Stromal cell of bone marrow (primary cell): ENCODE results near the gene GPC6.

Experiments used
- DNase-seq: peaks from one replicate; pipeline ENCODE4 v3.0.0-alpha.2; 2012; ENCODE audit warnings: low read depth

Gene GPC6

DNA sequence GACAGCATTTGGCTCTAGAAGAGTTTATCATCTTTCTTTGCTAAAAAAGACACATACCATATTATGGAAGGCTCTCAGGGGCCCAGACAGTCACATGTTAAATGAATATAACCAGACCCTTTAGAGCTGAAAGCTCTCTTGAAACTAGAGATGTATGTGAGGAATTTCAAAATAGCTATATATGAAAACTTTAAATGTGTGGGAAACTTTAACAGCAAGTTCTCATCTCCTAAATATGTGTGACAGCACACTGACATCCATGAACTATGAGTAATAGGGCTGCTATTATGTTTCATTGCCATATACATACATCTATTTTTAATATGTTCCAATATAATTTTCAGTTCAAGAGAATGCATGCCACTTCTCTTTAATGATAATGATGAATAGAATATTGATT is 509.5 kb downstream of the GPC6 start:
- DNase-seq, result no peak

DNA sequence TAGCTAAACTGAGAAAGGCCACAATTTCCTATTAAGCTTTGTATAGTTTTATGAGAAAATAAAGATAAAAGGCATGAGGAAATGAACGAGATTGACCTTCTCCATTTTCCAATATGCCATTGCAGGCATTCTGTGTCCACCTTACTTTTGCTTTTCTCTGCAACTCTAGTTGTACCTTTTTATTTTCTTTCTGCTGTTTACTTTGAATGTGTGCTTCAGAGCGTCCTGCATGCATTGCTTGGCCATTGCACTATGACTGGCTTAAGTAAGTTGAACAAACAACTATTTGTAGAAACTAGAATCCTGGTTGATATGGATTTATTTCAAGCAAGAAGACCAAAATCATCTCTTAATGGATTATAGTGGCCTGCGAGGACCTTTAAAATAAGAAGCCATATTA is 510.3 kb downstream of the GPC6 start:
- no peak for DNase-seq

DNA sequence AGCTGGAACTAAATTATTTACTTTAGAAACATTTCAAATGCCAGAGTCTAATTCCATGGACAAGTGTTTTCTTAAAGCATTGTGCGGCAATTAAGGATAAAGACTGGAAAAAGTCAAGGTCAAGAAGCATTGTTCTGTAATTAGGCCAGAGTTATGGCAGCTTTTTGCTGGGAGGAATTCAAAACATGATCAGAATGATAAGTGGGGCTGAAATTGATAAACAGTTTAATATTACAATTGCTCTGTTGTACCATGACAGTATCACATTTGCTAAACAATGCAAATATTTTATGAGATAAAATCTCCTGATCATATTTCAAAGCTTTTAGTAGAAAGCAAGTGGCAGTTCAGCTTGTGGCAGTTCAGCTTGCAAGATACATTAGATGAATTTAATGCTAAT is 513.7 kb downstream of the GPC6 start:
- no peak for DNase-seq

DNA sequence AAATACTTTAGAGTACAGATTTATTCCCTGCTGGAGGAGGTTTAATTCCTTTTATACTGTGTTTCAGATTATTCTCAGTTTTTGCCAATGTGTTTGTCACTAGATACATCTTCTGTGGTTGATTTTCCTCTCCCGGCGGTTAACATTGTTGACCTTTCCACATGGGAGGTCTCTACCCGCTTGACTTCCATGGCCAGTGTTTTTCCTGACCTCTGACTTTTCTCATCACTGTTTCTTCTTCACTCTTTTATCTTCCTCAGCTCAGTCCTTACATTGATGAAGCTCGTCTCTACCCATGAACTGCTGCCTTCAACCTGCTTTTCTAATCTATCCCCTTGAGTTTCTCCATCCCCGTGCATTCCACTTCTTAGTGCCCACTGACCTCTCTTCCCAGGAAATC is 517.4 kb downstream of the GPC6 start:
- no peak for DNase-seq

DNA sequence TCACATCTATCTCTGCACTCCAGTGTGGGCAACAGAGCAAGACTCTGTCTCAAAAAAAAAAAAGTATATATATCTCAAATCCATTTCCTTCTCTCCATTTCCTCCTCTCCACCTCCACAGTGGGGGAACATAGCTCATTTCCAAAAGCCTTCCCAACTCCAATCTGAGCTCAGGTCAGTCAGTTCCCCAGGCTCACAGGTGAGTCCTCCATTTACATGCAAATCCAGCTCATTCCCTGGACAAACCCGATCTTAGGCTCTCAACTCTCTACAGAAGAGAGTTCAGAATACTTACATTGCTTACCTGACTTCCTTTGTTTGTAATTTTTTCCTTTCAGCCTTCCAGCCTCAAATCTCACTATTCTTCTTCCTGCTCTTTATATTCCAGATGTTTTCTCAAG is 518.3 kb downstream of the GPC6 start:
- no peak for DNase-seq

DNA sequence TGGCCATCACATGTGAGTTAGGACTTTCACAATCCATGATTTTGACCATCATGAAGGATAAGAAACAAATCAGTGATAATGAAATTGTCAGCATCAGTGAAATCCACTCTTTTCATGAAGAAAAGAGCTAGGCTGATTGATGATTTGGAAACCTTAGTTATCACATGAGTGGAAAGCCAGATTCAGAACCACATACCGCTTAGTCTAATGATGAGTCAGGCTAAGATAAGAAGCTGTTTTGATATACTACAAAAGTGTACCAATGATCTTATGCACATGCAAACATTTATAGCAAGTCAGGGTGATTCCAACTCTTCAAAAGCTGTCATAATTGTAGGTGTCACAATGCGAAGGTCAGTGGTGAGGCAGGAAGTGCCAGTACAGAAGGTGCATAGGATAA is 519.3 kb downstream of the GPC6 start:
- no peak for DNase-seq

DNA sequence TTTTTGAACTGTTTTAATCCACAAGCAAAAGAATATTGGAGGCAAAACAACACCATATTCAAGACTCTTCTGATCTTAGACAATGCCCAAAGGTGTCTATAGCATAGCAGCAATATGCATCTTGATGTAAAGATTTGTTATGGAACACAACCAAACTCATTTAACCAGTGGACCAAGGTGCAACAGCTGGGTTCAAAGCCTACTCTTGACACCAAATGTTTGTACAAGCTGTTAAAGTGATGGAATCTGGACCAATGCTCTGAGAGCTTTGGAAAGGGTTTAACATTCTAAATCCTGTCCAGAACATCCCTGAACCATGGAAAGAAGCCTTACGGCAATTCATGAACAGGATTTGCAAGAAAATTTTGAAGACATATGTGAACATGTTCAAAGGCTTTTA is 520.0 kb downstream of the GPC6 start:
- no peak for DNase-seq

DNA sequence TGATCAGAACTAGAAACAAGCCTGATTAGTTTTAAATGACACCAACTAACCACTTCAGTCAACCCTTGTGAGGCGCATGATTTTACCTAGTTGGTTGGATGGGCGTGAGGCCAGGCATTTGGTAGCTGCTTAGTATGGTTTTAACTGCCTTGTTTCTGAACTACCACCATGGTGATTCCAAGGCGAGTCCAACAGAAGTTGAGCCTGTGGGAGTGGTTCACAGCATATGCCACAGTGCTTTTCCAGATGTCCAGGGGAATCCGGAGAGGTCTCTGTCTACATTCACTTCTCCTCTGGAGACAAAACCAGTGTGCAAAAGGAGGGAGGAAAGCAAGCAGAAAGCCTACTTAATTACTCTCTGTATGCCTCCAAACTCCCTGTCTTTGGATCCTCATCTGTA is 524.1 kb downstream of the GPC6 start:
- no peak for DNase-seq

DNA sequence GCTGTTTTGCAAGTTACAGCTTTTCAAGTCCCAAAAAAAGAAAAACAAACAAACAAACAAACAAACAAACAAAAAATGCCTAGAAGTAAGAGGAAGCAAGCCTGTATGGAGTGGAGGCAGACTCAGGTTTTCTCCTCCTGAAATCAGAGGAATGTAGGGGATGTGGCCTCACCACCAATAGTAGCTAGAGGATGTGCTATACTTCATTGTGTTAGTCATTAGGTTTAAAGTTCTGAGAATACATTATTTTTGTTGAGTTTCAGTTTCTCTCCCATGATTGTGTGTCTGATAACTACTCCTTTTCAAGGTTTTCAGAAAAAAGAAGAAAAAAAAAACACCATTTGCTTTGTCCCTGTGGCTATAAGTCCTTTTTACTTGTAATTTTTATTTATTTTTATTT is 524.5 kb downstream of the GPC6 start:
- DNase-seq, result no peak

DNA sequence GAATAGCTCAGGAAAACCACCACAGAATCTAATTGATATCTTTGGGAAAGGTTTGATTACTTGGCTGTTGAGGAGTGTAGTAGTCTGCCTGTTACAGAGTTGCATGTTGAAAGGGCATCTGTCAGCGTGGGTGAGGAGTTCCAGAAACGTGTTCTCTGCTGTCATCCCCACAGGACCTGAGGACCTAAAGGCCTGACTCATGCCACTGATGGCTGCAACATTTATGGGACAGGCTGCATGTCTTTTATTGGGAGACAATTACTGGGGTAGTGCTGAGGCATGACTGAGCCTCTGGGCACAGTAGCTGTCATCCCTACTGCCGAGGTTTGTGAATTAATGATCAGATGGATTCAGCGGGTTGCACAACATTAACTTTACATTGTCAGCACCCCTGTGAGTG is 525.9 kb downstream of the GPC6 start:
- DNase-seq, result no peak

DNA sequence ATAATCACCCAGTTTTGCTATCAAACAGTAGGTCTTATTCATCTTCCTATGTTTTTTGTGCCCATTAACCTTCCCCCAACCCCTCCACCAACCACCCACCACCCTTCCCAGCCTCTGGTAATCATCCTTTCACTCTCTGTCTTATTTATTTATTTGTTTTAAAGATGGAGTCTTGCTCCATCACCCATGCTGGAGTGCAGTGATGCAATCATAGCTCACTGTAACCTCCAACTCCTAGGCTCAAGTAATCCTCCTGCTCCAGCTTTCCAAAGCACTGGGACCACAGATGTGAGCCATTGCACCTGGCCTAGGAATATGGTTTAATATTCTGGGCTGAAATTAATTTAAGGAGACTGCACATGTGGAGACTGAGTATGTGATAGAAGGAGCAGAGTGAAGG is 527.0 kb downstream of the GPC6 start:
- DNase-seq, result no peak

DNA sequence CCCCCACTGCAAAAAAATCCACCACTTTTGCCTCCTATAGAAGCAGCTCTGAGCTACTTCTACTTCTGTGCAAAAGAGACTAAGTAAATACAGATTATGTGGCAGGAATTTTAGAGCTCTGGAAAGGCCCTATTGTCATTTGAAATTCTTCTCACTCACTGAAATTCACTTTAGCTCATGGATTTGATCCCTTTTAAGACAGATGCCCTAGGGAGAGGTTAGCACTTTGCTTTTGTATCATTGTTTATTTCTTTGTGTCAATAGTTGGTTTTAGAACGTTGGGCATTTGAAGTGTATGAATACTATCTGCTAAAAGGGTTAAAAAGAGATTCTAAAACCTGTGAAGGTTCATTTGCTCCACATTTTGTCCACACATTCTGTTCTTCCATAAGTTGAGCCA is 528.7 kb downstream of the GPC6 start:
- no peak for DNase-seq

DNA sequence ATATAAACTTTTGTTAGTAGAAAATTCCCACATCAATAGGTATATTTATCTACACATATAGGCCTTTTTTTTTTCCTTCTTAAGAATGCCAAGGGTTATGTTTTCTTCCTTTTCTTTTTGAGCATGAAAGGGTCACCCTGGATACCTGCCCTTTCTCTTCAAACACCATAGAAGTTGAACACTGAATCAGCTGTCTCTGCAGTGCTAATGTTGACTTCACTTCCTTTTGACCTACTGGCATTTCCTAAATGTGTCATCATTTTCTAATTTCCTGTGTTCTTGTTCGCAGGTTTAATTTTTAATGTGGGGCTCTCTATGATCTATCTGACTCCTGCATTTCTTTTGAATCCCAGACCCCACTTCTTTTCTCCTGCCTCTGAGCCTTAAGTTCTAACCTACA is 532.0 kb downstream of the GPC6 start:
- DNase-seq, result no peak

DNA sequence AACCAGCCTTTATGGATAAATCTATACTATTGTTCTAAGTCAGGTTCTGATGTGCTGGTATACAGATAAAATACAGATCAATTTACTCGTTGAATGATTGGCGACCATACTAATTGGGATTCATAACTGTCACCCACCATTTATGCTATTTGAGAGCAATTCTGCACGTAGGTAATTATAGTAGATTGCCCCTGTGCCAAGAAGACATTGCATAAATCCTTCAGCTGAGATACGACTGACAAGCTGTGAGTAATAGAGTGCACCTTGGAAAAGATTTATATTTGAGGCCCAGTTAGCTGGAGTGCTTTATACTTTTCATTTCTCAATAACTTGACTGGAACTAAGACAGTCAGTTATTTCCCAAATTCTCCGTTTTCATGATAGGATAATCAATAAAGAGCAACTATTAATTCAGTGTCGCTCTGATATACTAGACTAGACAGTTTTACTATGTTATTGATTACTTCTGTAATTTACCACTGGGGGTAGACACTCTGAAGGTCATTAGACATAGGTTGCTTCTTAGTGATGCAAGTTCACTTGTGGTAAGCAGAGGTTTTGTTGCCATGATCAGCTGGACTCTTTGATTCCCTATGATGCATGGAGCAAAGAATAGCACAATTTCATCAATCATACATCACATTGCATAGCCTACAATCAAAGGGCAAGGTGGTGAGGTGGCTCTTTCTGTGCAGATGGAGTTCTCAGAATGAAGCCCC is 536.3 kb downstream of the GPC6 start:
- DNase-seq, result no peak

DNA sequence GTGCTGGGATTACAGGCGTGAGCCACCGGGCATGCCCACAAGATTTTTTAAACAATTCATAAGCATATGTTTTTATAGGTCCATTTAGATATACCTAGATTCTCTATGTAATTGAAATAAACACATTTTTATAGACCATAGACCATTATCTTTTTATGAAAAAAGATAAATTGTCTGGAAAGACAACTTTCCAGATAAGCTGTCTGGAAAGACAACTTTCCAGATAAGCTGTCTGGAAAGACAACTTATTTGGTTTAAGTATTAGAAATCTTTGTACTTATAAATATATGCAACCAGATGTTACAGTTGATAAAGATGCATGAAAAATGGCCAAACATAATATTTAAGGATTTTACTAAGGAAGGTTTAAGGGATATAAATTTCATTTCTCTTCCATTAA is 538.5 kb downstream of the GPC6 start:
- no peak for DNase-seq

DNA sequence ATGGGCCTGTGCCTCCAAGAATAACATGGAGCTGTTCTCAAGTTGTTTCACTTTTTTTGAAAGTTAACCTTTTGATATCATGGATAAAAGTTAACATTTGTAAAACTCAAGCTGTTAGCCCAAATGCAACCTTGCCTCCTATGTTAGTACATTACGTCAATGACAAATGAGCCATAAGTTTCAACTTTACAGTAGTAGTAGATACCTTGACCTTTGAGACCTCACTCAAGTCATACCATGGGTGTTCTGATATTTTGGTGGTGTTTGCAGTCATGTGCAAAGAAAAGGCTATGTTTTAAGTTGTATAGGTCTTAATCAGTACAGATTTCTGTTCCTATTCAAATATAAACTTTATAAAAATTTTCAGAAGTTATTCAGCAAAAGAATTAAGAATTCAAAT is 539.2 kb downstream of the GPC6 start:
- no peak for DNase-seq

DNA sequence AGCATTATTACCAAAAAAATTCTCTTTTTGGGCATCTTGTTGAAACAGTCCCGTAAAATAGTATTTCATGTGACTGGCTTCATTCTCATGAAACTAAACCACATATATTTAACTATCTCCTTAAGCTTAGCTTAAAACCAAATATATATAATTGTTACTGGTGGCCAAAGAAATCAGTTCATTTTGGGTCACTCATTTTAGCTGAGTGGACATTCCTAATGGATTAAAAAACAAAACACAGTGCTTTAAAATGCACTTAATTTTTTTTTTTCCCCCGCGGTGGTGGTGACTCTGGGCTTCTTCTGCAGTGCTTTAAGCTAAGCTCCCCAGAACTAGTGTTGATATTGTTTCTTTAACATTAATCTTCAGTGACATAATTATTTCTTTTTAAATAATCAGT is 540.1 kb downstream of the GPC6 start:
- no peak for DNase-seq

DNA sequence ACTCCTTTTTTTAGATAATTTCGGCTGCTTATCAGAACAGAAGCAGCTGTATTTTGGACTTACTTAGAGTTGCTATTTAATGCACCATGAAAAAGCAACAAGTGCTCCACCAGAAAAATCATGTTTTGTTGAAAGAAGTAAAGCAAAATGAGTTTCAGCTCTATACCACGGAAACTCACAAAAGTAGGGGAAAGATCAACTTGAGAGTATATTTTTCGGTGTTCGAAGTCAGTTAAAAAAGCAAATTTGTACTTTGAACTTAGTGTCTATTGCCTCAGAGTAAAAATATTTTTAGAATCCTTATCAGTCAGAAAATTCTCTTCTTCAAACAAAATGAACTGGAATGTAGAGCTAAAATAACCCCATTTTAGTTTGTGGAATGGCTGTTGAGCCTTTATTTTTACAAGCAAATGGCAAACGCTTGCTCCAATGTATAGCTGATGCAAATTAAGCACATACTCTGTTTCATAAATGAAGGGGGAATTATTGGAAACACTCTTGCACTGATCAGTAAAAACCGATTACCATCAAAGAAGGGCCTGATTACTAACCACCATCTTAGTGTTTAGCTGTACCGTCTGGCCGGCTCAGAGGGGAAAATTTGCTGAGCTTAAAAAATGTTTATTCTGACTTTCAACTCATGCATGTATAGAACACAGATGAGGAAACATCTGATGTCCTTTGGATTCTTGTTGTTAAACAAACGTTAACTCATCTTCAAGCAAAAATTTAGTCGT is 540.7 kb downstream of the GPC6 start:
- DNase-seq, result no peak

DNA sequence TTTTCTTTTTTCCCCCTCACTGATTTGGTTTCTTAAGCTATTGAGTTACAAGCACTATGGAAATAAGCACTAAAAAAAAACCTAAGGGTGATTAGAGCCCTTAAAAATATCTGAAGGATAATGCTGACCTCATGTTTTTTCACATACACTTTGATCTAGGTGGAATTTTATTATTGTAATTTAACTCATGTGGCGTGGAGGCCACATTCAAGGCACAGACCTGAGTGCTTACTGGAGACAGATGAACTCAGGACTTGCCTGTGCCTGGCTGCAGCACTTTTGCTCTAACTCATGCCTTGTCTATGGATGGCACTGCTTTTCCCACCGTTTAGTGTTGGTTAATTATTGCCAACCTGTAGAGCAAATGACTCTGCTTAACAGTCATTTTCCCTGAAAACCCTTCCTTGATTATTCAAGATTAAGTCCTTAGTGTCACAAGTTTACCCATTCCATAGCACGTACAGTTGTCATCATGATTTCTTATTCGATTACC is 541.4 kb downstream of the GPC6 start:
- no peak for DNase-seq

DNA sequence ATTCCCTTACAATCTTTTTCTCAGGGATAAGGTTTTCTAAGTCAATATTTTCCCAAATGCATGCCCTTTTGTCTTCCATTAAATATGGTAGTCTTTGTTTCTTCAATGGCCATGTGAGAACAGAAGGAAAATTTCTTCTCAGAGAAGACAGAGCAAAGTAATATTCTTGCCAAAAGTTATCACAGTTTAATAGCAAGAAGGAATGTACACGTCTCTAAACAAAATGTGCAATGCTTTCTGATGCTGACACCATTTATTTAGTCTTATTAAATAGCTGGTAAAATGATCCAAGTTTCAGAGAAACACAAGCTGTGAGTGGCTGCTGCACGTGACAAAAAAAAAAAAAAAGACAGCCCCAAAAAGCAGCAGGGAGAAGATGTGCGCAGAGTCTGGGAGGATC is 542.5 kb downstream of the GPC6 start:
- DNase-seq, result no peak

DNA sequence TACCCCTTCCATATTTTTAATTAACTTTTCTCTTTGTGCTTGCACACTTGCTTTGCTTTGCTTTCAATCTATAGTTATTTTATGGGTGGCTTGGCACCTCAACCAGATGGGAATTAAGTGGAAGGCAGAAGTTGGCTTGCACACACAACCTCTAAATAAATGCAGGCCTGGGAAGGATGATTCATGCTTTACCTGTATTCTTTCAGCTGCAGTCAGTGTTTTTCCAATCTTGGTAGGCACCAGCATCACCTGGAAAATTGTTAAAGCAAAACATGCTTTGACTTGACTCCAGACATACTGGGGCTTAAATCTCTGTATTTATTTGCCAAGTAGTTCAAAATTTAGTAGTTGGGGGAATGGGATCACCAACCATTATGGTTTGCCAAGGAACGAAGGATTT is 543.0 kb downstream of the GPC6 start:
- no peak for DNase-seq

DNA sequence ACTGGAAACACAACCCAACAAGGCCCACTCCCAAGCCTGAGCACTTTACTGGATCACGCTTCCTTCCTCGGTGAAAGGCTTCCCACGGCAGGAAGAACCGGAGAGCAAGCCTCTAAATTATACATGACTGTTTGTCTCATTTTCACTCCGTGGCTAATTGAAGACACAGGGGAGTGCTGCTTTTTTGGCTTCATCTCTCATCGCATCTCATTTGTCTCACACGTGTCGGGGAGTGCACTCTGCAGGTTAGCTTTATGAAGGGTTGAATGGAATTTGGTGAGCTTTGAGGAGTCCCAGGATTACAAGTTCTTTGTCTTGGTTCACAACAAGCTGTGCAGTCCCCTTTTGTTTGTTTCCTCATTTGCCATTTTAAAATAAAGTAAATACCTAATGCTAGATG is 544.6 kb downstream of the GPC6 start:
- no peak for DNase-seq

DNA sequence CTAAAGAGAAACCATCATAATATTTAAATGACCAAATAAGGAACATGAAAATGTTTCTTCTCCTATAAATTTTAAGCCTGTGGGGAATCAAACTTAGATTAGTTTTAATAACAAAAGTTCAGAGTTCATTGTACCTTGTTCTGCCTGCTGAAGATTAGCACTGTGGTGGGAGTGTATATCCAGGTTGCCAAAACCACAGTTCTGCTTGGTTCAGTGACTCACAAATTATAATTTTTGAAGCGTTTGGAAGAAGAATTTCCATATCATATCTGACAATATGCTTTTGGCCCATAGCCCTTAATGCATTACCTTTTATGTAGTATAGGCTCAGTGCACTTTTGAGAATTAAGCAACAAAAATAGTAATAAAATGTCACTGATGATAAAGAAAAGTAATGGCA is 545.2 kb downstream of the GPC6 start:
- no peak for DNase-seq

DNA sequence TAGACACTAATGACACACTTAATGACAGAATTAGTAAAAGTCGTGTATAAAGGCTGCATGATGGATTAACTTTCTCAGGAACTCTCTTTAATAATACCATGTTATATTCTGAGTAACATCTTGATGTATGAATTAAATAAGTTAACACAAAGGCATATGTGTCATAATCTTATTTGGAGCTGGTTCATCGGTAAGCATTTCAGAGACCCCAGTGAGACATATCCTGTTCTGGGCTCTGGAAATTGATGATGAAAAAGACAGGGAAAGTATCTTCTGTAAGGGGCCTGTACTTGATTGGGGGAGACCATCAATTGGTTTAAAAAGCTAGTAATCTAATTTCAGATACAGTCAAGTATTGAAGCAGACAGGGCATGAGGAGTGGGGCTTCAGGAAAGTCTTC is 547.9 kb downstream of the GPC6 start:
- DNase-seq, result no peak
